Activated naive CD4-positive, alpha-beta T cell treated with anti-CD3 and anti-CD28 coated beads, Interleukin-2, amount 50 U/mL, for 72 hours (primary cell): Measurements from ENCODE around the gene SLC39A13. TPM values are rescaled to one million over a fixed set of nuclear protein-coding genes. Genes with fewer than 3 reads are reported as not detected.

Source experiments
- ATAC-seq, 2 donors: fragments of 150-1000 bp; cut with Tn5 transposase; 2 replicates each; pipeline ENCODE4 v1.10.0; 2021; ENCODE audit warnings: mild to moderate bottlenecking in 2 of 2, moderate library complexity in 2 of 2
- DNase-seq, 2 donors: peaks; one replicate each; pipeline ENCODE4 v3.0.0; 2021 to 2022; ENCODE audit warnings: low spot score in 2 of 2
- H3K27ac Mint-ChIP-seq, 2 donors: one replicate each; pipeline ENCODE4 v1.8.0; 2022; ENCODE audit warnings: mild to moderate bottlenecking in 2 of 2, mixed read lengths in 2 of 2
- H3K36me3 Mint-ChIP-seq, 2 donors: one replicate each; pipeline ENCODE4 v1.8.0; 2022; ENCODE audit warnings: mixed read lengths in 2 of 2
- H3K9me3 Mint-ChIP-seq, 2 donors: one replicate each; pipeline ENCODE4 v1.8.0; 2022; ENCODE audit warnings: mixed read lengths in 2 of 2
- total RNA-seq, 2 donors: library from RNA; stranded (reverse); gene quantifications; one replicate each; pipeline ENCODE4 v1.2.3, GENCODE V29; 2022

The SLC39A13 gene
- total RNA-seq, 2 donors from 2014 or later, result 11.9 to 15.2 TPM

DNA sequence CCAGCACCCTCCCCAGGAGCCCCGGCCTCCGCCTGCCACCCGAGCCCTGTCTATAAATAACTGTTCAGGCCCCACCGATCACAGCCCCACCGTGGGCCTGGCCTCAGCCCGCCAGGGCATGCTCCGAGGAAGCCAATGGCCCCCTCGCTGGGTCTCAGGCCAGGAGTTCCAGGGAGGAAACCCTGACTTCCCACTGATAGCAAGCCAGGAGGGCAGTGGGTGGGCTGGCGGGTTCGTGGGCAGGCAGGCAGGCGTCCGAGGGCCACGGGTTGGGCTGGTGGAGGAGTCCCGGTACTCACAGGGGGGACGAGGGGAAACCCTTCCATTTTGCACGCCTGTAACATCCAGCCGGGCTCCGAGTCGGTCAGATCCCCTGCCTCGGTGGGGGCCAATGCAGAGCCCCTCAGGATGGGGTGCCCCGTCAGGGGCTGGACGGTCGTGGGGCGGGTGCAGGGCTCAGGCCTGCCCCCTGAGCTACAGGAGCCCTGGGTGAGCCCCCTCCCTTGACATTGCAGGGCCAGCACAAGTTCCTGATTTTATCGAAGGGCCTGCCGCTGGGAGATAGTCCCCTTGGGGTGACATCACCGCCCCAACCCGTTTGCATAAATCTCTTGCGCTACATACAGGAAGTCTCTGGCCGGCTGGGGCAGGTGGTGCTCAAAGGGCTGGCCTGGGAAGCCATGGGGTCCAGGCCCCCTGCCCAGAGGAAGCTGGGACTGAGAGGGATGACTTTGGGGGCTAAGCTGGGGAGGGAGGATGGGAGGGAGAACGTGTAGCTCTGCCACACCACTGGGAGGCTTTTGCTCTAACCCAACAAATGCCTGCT, 30.2 kb upstream of the SLC39A13 start, which contains the start of gene SPI1:
TSS of gene SPI1 (minus strand) at position 538 of the 826 bp plus-strand sequence. CDS start at position 344, 194 bp downstream.
- Mint-ChIP-seq H3K27ac (peak within 1 kb of the TSS in 1 of 2 donors; percentile 34), H3K36me3 (no peaks in the 10 kb centered on the region), H3K9me3 (no peaks in the 10 kb centered on the region)
- ATAC-seq, result no peak
- DNase-seq, result no peak

- DNase-seq (no peak), ATAC-seq (no peak)
- Mint-ChIP-seq H3K9me3 (no peaks in the 10 kb centered on the region), H3K36me3 (no peaks in the 10 kb centered on the region), H3K27ac (no peak overlapping the region)
Measured at GRCh38 chr11:47378836-47379170, 29.6 kb upstream of the SLC39A13 start.

DNA sequence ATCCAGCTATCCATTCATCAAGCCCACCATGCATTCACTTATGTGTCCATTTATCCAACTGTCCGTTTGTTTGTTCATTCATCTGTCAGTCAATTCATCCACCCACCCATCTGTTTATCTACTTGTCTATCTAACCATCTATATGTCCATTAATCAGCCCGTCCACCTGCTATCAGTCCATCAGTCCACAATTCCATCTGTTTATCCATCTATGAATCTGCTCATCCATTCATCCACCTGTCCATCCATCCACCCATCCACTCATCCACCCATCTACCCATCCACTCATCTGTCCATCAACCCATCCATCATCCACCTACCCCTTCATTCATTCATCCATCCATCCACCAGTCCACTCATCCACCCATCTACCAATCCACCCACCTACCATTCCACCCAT, 29.1 kb upstream of the SLC39A13 start:
- ATAC-seq (no peak), DNase-seq (no peak)
- no peaks in the 10 kb centered on the region for H3K9me3 Mint-ChIP-seq
- no peak overlapping the region for H3K27ac Mint-ChIP-seq
- H3K36me3 Mint-ChIP-seq, result no peaks in the 10 kb centered on the region

GRCh38 chr11:47380078-47380477, 28.3 kb upstream of the SLC39A13 start:
- ATAC-seq (no peak), DNase-seq (no peak)

DNA sequence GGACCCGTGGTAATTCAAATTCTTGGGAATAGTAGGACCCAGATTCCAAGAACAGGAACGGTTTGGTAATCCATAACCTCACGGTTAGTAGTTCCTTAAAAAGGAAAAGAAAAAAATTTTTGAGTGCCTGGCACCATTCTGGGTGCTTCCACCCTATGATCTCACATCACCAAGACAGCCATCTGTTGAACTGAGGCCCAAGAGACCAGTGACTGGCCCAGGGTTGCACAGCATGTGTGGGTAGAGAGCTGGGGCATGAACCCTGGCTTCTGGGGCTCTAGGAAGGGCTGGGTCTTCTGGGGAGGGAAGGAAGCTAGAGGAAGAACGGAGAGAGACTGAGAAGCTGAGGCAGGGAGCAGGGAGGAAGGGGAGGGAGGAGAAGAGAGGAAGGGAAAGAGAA, 25.3 kb upstream of the SLC39A13 start:
- ATAC-seq, result no peak
- Mint-ChIP-seq H3K9me3 (no peaks in the 10 kb centered on the region), H3K27ac (no peak overlapping the region), H3K36me3 (no peaks in the 10 kb centered on the region)
- no peak for DNase-seq

More at GRCh38 chr11:47380078-47380477, 28.3 kb upstream of the SLC39A13 start:
- H3K27ac Mint-ChIP-seq, result no peak overlapping the region
- no peaks in the 10 kb centered on the region for H3K9me3 Mint-ChIP-seq
- no peaks in the 10 kb centered on the region for H3K36me3 Mint-ChIP-seq

DNA sequence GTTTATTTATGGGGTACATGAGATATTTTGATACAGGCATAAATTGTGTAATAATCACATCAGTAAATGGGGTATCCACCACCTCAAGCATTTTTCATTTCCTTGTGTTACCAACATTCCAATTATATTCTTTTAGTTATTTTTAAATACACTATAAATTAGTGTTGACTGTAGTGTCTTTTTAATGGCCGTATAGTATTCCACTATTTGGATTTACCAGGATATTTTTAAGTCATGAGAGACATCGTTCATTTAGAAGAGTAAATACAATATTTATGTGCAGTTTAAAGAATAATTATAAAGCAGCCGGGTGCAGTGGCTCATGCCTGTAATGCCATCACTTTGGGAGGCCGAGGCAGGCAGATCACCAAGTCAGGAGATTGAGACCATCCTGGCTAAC, 23.9 kb upstream of the SLC39A13 start:
- no peak for DNase-seq
- Mint-ChIP-seq H3K27ac (no peak overlapping the region), H3K9me3 (no peaks in the 10 kb centered on the region), H3K36me3 (no peaks in the 10 kb centered on the region)
- ATAC-seq, result no peak

GRCh38 chr11:47387944-47388696, 20.3 kb upstream of the SLC39A13 start:
- Mint-ChIP-seq H3K27ac (no peak overlapping the region), H3K36me3 (no peaks in the 10 kb centered on the region), H3K9me3 (no peaks in the 10 kb centered on the region)
- no peak for ATAC-seq
- no peak for DNase-seq

- Mint-ChIP-seq H3K9me3 (no peaks in the 10 kb centered on the region), H3K27ac (peak overlapping the region in 1 of 2 donors; percentile 43), H3K36me3 (no peaks in the 10 kb centered on the region)
- ATAC-seq (no peak), DNase-seq (no peak)
Measured at GRCh38 chr11:47388697-47389576, 19.5 kb upstream of the SLC39A13 start.

DNA sequence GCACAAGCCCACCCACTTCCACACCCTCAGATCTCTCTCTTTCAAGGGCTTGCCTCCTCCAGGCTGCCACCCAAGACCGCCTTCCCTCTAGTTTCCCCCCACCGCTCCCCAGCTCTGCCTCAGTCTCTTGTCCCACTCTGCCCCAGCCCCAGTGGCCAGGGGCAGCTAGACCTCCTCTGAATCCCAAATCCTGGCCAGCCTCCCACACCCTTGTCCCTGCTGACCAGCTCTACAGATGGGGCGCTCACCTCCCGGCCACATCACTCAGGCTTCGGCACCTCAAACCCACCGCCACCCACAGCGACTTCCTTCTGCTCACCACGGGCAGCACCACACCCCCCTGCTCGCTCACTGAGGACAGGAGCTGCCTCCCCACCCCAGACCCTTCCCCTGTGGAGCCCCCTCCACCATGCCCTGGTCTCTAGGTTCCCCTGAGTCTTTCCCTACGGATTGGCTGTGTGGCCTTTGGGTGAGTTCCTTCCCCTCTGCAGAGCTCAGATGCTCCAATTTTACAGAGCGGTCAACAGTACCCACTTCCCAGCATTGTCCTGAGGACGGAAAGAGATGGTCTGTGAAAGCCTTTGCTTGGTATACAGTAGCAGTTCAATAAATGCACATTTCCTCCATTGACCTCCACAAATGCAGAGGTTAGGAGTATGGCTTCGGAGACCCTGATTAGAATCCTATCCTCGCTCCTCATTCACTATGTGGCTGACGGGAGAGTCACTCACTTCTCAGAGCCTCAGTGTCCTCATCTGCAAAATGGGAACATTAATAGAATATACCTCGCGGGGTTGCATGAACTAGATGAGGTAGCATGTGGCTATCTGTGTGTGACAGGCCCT, 18.6 kb upstream of the SLC39A13 start:
- H3K9me3 Mint-ChIP-seq, result no peaks in the 10 kb centered on the region
- ATAC-seq (no peak), DNase-seq (no peak)
- H3K36me3 Mint-ChIP-seq, result no peaks in the 10 kb centered on the region
- peak overlapping the region in 1 of 2 donors; percentile 43 for H3K27ac Mint-ChIP-seq

DNA sequence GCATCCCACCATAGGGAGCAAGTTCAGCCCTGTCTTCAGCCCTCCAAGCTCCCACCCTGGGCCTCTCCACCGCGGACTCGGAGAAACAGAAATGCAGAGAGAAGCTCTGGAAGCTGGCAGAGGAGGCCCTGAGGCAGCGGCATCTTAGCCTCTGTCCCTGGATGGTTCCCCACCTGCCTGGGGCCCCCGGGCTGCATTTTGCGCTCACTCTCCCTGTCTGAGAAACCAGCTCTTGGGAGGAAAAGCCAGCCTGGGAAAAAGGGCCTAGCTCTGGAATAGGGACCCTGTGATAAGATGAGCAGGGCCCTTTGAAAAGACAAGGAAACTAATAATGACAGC, 18.0 kb upstream of the SLC39A13 start:
- ATAC-seq (no peak), DNase-seq (no peak)
- no peaks in the 10 kb centered on the region for H3K36me3 Mint-ChIP-seq
- no peaks in the 10 kb centered on the region for H3K9me3 Mint-ChIP-seq
- peak overlapping the region in 1 of 2 donors; percentile 13 for H3K27ac Mint-ChIP-seq

DNA sequence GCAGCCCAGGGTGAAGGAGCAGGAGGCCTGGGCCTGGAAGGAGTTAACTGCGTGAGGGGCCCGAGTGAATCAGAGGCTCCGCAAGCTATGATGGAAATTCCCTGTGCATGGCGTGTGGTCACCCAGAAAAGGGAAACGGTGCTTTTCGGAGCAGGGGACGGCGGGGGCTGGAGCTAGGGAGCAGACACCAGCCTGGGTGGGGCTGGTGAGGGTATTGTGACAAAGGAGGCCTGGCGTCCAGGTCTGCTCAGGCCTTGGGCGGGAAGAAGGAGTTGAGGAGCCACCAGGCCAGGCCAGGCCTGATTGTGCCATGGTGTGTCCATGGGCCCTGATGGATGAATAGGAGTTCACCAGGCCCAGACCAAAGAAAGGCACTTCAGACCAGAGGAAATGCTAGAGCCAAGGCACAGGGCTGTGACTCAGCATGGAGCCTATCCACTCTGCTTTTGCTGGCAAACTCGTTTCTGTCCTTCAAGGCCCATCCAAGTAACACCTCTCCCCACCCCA, 17.3 kb upstream of the SLC39A13 start:
- H3K9me3 Mint-ChIP-seq, result no peaks in the 10 kb centered on the region
- H3K27ac Mint-ChIP-seq, result peak overlapping the region in 1 of 2 donors; percentile 13
- no peaks in the 10 kb centered on the region for H3K36me3 Mint-ChIP-seq
- DNase-seq (no peak), ATAC-seq (no peak)

DNA sequence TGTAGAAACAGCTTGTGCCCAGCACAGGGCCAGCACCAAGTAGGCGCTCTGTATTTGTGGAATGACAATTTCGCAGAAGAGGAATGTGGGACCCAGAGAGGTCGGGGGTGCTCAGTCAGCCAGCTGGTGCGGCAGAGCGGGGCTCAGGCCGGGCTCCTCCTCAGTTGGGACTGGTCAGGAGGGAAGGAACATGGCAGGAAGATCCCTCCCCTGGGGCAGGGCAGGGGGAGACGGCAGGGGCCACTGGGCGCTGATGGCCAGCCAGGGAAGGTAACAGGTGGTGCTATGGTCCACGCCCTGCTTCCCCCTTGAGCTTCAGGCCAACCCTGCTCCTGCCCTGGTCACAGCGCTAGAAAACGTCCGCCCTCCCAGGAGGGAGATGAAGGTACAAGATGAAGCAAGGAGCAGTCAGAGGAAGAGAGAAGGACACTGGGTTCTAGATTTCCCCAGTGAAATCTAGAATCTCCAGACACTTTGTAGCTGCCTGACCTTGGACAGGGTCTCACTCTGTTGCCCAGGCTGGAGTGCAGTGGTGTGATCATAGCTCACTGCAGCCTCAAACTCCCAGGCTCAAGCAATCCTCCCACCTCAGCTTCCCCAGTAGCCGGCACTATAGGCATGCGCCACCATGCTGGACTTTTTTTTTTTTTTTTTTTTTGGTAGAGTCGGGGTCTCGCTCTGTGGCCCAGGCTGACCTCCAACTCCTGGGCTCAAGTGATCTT, 16.5 kb upstream of the SLC39A13 start:
- no peaks in the 10 kb centered on the region for H3K9me3 Mint-ChIP-seq
- peak overlapping the region in 1 of 2 donors; percentile 13 for H3K27ac Mint-ChIP-seq
- ATAC-seq (no peak), DNase-seq (no peak)
- no peaks in the 10 kb centered on the region for H3K36me3 Mint-ChIP-seq

DNA sequence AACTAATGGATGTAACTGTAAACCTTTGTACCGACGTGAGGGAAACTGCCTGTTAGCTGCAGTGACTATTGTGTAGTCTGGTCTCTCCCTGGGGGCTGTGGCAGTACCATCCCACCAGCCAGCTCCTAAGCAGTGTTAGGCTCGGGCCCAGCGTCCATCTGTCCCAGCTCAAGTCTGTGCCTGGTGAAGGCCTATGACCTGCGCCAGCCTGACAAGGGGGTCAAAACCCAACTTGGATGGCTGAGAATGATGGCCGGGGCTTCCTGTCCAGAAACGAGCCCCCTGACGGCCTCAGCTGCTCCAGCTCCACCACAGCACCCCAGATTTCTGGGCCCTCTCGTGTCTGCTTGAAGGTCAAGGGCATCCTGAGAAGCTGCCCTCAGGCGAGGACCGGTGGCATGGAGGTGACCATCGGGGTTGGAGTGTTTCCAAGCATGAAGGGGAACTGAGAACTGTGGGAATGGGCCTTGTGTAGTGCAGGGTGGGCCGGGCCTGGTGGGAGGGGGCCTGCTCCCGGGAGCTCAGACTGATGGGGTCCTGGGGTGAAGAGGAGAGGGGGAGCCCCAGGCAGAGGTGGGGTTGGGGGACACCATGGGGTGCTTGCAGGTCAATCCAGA, 15.7 kb upstream of the SLC39A13 start:
- Mint-ChIP-seq H3K36me3 (no peaks in the 10 kb centered on the region), H3K27ac (peak overlapping the region in 1 of 2 donors; percentile 13), H3K9me3 (no peaks in the 10 kb centered on the region)
- no peak for DNase-seq
- no peak for ATAC-seq

DNA sequence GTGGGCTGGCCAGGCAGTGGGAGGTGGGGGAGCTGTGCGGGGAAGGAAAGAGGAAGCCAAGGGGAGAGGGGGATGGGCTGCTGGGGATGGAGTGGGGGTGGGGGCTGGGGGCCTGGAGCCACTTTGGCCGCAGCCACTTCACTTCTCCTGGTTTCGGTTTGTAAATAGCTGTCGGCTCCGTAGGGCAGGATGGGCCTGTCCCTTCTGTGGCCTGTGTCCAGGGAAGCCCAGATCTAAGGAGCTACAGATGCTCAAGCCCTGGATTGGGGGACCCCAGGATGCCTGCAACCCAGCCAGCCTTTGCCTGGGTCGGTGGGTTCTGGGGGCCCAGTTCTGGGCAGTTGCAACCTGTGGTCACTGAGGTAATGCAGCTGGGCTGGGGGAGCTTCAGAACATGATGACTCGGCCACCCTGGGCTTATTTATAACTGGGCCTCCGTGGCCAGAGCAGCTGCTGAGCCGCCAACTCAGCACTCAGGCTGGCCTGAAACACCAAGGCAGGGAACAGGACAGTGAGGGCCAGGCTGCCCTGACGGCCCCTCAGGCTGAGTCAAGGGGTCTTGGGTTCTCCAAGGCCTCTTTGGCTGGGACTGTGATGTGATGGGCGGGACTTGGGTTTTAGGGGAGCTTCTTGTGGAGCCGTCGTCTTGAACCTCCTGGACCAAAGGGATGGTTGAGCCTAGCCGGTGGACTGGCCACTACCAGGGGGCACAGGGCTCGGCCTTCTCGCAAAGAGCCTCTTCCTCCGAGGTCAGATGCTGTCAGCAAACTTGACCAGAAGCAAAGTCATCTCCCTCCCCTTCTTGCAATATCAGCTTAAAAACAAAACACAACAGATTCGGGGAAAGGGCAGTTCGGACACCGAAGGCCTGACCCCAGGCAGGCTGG, 15.0 kb upstream of the SLC39A13 start:
- Mint-ChIP-seq H3K27ac (peak overlapping the region in 1 of 2 donors; percentile 88), H3K36me3 (no peaks in the 10 kb centered on the region), H3K9me3 (no peaks in the 10 kb centered on the region)
- DNase-seq (no peak), ATAC-seq (no peak)
